Duodenal mucosa (tissue), 2 donors: ENCODE data around the gene PRKACB.
"Not testable (repeated sequence)": the region's sequence is repeated elsewhere in the genome, so short reads cannot be mapped to it uniquely, and the experiment has no call there.

Source experiments
- H3K27ac ChIP-seq: one replicate; pipeline ENCODE4 v1.7.0; 2013; ENCODE audit warnings: low read depth, low read length
- H3K27me3 ChIP-seq, 2 donors: one replicate each; pipeline ENCODE4 v1.7.0; 2013; ENCODE audit warnings: low read length in 2 of 2, control low read depth in 1 of 2; ENCODE audit not compliant: insufficient read depth in 2 of 2, control insufficient read depth in 1 of 2
- H3K36me3 ChIP-seq, 2 donors: one replicate each; pipeline ENCODE4 v1.7.0; 2013; ENCODE audit warnings: low read length in 2 of 2, control low read depth in 1 of 2; ENCODE audit not compliant: insufficient read depth in 2 of 2, control insufficient read depth in 1 of 2
- H3K4me1 ChIP-seq, 2 donors: one replicate each; pipeline ENCODE4 v1.7.0; 2013; ENCODE audit warnings: low read length in 2 of 2, control low read depth in 1 of 2; ENCODE audit not compliant: insufficient read depth in 2 of 2, control insufficient read depth in 1 of 2
- H3K4me3 ChIP-seq, 2 donors: one replicate each; pipeline ENCODE4 v1.7.0; 2013; ENCODE audit warnings: low read length in 2 of 2, low read depth in 1 of 2
- H3K9ac ChIP-seq, 2 donors: one replicate each; pipeline ENCODE4 v1.7.0; 2013; ENCODE audit warnings: low read length in 2 of 2, low read depth in 1 of 2
- H3K9me3 ChIP-seq, 2 donors: one replicate each; pipeline ENCODE4 v1.7.0; 2013; ENCODE audit warnings: low read length in 2 of 2, control low read depth in 1 of 2; ENCODE audit not compliant: control insufficient read depth in 1 of 2

The PRKACB gene

GRCh38 chr1:84278905-84279304 lies 134.8 kb downstream of the PRKACB start:
- H3K4me1 ChIP-seq: no peaks in the 10 kb centered on the region
- H3K36me3 ChIP-seq: no peaks in the 10 kb centered on the region
- H3K27me3 ChIP-seq: no peaks in the 10 kb centered on the region
- H3K4me3 ChIP-seq: no peak overlapping the region
- no peak overlapping the region for H3K27ac ChIP-seq
- H3K9me3 ChIP-seq: no peaks in the 10 kb centered on the region
- no peak overlapping the region for H3K9ac ChIP-seq

- no peaks in the 10 kb centered on the region for H3K9me3 ChIP-seq
- H3K9ac ChIP-seq: no peak overlapping the region
- no peak overlapping the region for H3K27ac ChIP-seq
- no peaks in the 10 kb centered on the region for H3K36me3 ChIP-seq
- H3K4me3 ChIP-seq: no peak overlapping the region
- H3K27me3 ChIP-seq: no peaks in the 10 kb centered on the region
- H3K4me1 ChIP-seq: no peaks in the 10 kb centered on the region
Measured at GRCh38 chr1:84280912-84281311, 136.8 kb downstream of the PRKACB start.

GRCh38 chr1:84282780-84283333 lies 138.8 kb downstream of the PRKACB start:
- Histone ChIP-seq H3K4me1 (no peaks in the 10 kb centered on the region), H3K4me3 (no peak overlapping the region), H3K36me3 (no peaks in the 10 kb centered on the region), H3K9ac (no peak overlapping the region), H3K9me3 (peaks cover 4 to 7% of the 10 kb centered on the region in 2 donors), H3K27me3 (no peaks in the 10 kb centered on the region), H3K27ac (no peak overlapping the region)

GRCh38 chr1:84283381-84283780 lies 139.3 kb downstream of the PRKACB start:
- peaks cover 7% of the 10 kb centered on the region in 2 donors for H3K9me3 ChIP-seq
- H3K36me3 ChIP-seq: no peaks in the 10 kb centered on the region
- H3K9ac ChIP-seq: no peak overlapping the region
- no peaks in the 10 kb centered on the region for H3K4me1 ChIP-seq
- no peak overlapping the region for H3K27ac ChIP-seq
- H3K27me3 ChIP-seq: no peaks in the 10 kb centered on the region
- no peak overlapping the region for H3K4me3 ChIP-seq

- Histone ChIP-seq H3K4me3 (no peak overlapping the region), H3K4me1 (no peaks in the 10 kb centered on the region), H3K9me3 (peaks cover 13% of the 10 kb centered on the region in 2 donors), H3K27ac (no peak overlapping the region), H3K36me3 (no peaks in the 10 kb centered on the region), H3K9ac (no peak overlapping the region), H3K27me3 (no peaks in the 10 kb centered on the region)
Measured at GRCh38 chr1:84286071-84286470, 142.0 kb downstream of the PRKACB start.

- H3K27me3 ChIP-seq, H3K9ac ChIP-seq, H3K4me1 ChIP-seq, H3K27ac ChIP-seq, H3K4me3 ChIP-seq, H3K36me3 ChIP-seq: not testable (repeated sequence)
- peaks cover 13% of the 10 kb centered on the region in 2 donors for H3K9me3 ChIP-seq
Measured at GRCh38 chr1:84287389-84287788, 143.3 kb downstream of the PRKACB start.
